ENCODE results near the gene HTR3B. TPM values are rescaled to one million over a fixed set of nuclear protein-coding genes. Genes with fewer than 3 reads are reported as not detected.

HTR3B gene
- total and polyA plus RNA-seq, 8 donors, result not detected

DNA sequence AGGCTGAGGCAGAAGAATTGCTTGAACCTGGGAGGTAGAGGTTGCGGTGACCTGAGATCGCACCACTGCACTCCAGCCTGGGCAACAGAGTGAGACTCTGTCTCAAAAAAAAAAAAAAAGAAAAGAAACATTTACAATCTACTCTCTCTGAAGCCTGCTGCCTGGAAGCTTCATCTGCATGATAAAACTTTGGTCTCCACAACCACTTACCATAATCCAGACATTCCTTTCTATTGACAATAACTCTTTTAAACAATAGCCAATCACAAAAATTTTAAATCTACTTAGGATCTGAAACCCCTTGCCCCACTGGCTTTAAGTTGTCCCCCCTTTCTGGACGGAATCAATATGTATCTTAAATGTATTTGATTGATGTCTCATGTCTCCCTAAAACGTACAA lies 45.3 kb downstream of the HTR3B start:
- no peak overlapping the region for H3K27ac ChIP-seq
- no peak for FAIRE-seq
- 37 to 58% methylated on average over 2 to 4 of the region's 4 CpGs for WGBS, 2 donors
- no peak for ATAC-seq
- H3K27me3 ChIP-seq, result no peaks in the 10 kb centered on the region
- TF ChIP-seq, protein P1, sequence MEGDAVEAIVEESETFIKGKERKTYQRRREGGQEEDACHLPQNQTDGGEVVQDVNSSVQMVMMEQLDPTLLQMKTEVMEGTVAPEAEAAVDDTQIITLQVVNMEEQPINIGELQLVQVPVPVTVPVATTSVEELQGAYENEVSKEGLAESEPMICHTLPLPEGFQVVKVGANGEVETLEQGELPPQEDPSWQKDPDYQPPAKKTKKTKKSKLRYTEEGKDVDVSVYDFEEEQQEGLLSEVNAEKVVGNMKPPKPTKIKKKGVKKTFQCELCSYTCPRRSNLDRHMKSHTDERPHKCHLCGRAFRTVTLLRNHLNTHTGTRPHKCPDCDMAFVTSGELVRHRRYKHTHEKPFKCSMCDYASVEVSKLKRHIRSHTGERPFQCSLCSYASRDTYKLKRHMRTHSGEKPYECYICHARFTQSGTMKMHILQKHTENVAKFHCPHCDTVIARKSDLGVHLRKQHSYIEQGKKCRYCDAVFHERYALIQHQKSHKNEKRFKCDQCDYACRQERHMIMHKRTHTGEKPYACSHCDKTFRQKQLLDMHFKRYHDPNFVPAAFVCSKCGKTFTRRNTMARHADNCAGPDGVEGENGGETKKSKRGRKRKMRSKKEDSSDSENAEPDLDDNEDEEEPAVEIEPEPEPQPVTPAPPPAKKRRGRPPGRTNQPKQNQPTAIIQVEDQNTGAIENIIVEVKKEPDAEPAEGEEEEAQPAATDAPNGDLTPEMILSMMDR (IDR thresholded peaks at IDR 0.05), result no peak
- DNase-seq, result no peak
- no peaks in the 10 kb centered on the region for H3K4me1 ChIP-seq
- no peaks in the 10 kb centered on the region for H3K36me3 ChIP-seq
- intact Hi-C loops (cut with DNase I), result no loop called here
- no peaks in the 10 kb centered on the region for H3K9me3 ChIP-seq
- H3K4me3 ChIP-seq, result no peak overlapping the region

DNA sequence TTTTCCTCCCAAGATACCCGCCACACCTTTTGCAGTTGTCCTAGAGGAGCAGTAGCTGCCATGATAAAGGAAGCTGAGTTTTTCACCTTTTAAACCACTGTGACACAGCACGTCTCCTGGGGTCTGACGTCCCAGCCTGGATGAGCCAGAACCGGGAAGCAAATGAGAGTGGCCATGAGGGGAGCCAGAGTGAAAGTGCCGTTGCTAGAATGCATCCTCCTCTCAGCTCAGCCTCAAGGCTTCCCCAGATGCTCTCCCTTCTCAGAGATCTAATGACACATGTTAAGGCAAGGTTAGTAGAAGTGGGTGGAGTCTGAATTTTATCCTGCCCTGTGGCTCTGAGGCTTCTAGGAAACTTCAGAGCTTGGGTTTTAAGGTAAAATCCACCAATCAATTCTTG lies 46.9 kb downstream of the HTR3B start:
- Histone ChIP-seq H3K4me3 (no peak overlapping the region), H3K36me3 (no peaks in the 10 kb centered on the region), H3K9me3 (no peaks in the 10 kb centered on the region), H3K27ac (no peak overlapping the region), H3K4me1 (no peaks in the 10 kb centered on the region), H3K27me3 (no peaks in the 10 kb centered on the region)
- no peak for FAIRE-seq
- TF ChIP-seq, protein P1 (IDR thresholded peaks at IDR 0.05), result no peak
- no peak for ATAC-seq
- DNase-seq, result no peak
- WGBS, 2 donors, result 40 to 46% methylated on average over 5 of the region's 5 CpGs
- intact Hi-C loops (cut with DNase I), result no loop called here

DNA sequence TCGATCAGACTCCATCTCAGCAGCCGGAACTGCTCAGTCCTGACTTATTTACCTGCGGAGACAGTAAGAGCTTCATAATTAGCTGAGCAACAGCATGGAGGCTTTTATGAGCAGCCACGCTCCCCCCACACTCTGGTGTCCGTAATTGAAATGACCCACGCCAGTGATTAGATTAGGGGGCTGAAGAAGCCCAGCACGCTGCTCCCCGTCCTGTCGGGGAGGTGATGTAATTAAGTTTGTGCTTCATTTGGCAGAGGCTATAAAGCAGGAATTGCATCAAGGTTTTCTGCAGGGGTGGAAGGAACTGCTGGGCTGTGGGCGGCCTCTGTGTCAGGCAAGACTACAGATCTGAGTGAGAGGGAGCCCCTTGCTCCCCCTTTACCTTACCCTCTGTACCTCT lies 47.5 kb downstream of the HTR3B start:
- no peak overlapping the region for H3K27ac ChIP-seq
- ATAC-seq, result no peak
- no peak overlapping the region for H3K4me3 ChIP-seq
- H3K27me3 ChIP-seq, result no peaks in the 10 kb centered on the region
- H3K36me3 ChIP-seq, result no peaks in the 10 kb centered on the region
- WGBS, 2 donors, result 47 to 60% methylated on average over 10 of the region's 10 CpGs
- no peak for DNase-seq
- intact Hi-C loops (cut with DNase I), result no loop called here
- H3K4me1 ChIP-seq, result no peaks in the 10 kb centered on the region
- TF ChIP-seq, protein P1 (IDR thresholded peaks at IDR 0.05), result no peak
- no peaks in the 10 kb centered on the region for H3K9me3 ChIP-seq
- FAIRE-seq, result no peak

DNA sequence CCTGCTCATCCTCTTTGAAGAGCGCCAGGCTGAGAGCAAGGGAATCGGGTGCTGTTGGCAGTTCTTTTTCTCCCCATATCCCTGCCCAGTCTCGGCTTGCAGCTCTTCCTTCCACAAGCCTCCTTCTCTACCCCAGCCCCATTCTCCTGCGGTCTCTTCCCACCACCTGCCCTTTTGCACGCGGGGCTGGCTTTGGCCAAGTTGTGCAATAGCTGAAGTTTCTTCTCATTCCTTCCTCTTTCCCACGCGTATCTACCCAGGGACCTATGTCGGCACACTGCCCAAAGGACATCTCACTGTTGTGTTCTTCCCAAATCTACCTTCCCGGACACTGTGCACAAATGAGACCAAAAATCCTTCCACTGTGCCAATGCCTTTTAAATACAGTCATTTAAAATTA lies 48.0 kb downstream of the HTR3B start:
- WGBS, 2 donors, result 69 to 70% methylated on average over 10 of the region's 10 CpGs
- Histone ChIP-seq H3K4me1 (no peaks in the 10 kb centered on the region), H3K4me3 (no peak overlapping the region), H3K9me3 (no peaks in the 10 kb centered on the region), H3K27ac (no peak overlapping the region), H3K36me3 (no peaks in the 10 kb centered on the region), H3K27me3 (no peaks in the 10 kb centered on the region)
- TF ChIP-seq, protein P1 (IDR thresholded peaks at IDR 0.05), result no peak
- ATAC-seq (peak in 1 of 4 donors; percentile 23), FAIRE-seq (no peak), DNase-seq (no peak)
- intact Hi-C loops (cut with DNase I), result no loop called here

DNA sequence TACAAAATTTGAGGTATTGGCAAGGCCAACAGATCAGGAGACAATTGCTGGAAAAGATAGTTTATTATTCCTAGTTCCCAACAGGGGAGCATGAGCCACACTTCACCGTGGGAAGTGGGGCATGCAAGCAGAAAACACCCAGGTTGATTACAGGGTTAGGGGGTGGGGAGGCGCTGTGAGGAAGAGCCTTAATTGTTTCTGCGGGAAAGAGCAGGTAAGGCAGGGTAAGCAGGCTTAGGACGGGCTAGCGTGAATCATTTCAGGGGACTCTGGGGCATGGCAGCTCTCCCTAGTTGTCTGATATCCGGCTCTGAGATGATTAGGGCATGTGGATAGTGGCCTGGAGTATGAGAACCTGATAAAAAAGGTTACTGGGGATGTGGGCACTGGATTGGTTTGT lies 49.6 kb downstream of the HTR3B start:
- H3K27ac ChIP-seq, result no peak overlapping the region
- intact Hi-C loops (cut with DNase I), result no loop called here
- DNase-seq (no peak), ATAC-seq (no peak), FAIRE-seq (no peak)
- no peak overlapping the region for H3K4me3 ChIP-seq
- H3K9me3 ChIP-seq, result no peaks in the 10 kb centered on the region
- no peaks in the 10 kb centered on the region for H3K4me1 ChIP-seq
- TF ChIP-seq, protein P1 (IDR thresholded peaks at IDR 0.05), result no peak
- H3K27me3 ChIP-seq, result no peaks in the 10 kb centered on the region
- no peaks in the 10 kb centered on the region for H3K36me3 ChIP-seq
- WGBS, 2 donors, result 58 to 61% methylated on average over 6 of the region's 6 CpGs
